ENCODE results near the gene PLCL2.
"Not testable (repeated sequence)": the region's sequence is repeated elsewhere in the genome, so short reads cannot be mapped to it uniquely, and the experiment has no call there.

The PLCL2 gene

GRCh38 chr3:16950845-16951244 is 66.1 kb downstream of the PLCL2 start:
- no peak for TF ChIP-seq CTCF (IDR thresholded peaks at IDR 0.05; ENCODE audit: low read depth, low read length, missing control alignments)
- H3K4me3 ChIP-seq (ENCODE audit: low read depth, low read length): no peak overlapping the region
- in situ Hi-C loops (cut with HindIII; ENCODE audit: low sequenced_read_pairs): no loop called here
- no peak for DNase-seq (ENCODE audit: low read depth)

- in situ Hi-C loops (cut with HindIII; ENCODE audit: low sequenced_read_pairs); DNase-seq (ENCODE audit: low read depth); H3K4me3 ChIP-seq (ENCODE audit: low read depth, low read length): not testable (repeated sequence)
These were observed 73.1 kb downstream of the PLCL2 start for GRCh38 chr3:16957852-16958251.

GRCh38 chr3:16960125-16960524 is 75.4 kb downstream of the PLCL2 start:
- H3K4me3 ChIP-seq (ENCODE audit: low read depth, low read length): no peak overlapping the region
- in situ Hi-C loops (cut with HindIII; ENCODE audit: low sequenced_read_pairs): no loop called here
- no peak for TF ChIP-seq CTCF (IDR thresholded peaks at IDR 0.05; ENCODE audit: low read depth, low read length, missing control alignments)
- no peak for DNase-seq (ENCODE audit: low read depth)

- DNase-seq (ENCODE audit: low read depth): no peak
- no peak overlapping the region for H3K4me3 ChIP-seq (ENCODE audit: low read depth, low read length)
- in situ Hi-C loops (cut with HindIII; ENCODE audit: low sequenced_read_pairs): no loop called here
- no peak for TF ChIP-seq CTCF (IDR thresholded peaks at IDR 0.05; ENCODE audit: low read depth, low read length, missing control alignments)
These were observed 77.0 kb downstream of the PLCL2 start for GRCh38 chr3:16961621-16962205.

GRCh38 chr3:16975083-16975482 is 90.3 kb downstream of the PLCL2 start:
- H3K4me3 ChIP-seq (ENCODE audit: low read depth, low read length): no peak overlapping the region
- in situ Hi-C loops (cut with HindIII; ENCODE audit: low sequenced_read_pairs): no loop called here
- TF ChIP-seq CTCF (IDR thresholded peaks at IDR 0.05; ENCODE audit: low read depth, low read length, missing control alignments): no peak
- no peak for DNase-seq (ENCODE audit: low read depth)

GRCh38 chr3:16978234-16978920 is 93.6 kb downstream of the PLCL2 start:
- TF ChIP-seq CTCF (IDR thresholded peaks at IDR 0.05; ENCODE audit: low read depth, low read length, missing control alignments): no peak
- peak; percentile 6 for DNase-seq (ENCODE audit: low read depth)
- no peak overlapping the region for H3K4me3 ChIP-seq (ENCODE audit: low read depth, low read length)
- in situ Hi-C loops (cut with HindIII; ENCODE audit: low sequenced_read_pairs): no loop called here

GRCh38 chr3:16978921-16979271 is 94.1 kb downstream of the PLCL2 start:
- H3K4me3 ChIP-seq (ENCODE audit: low read depth, low read length): no peak overlapping the region
- TF ChIP-seq CTCF (IDR thresholded peaks at IDR 0.05; ENCODE audit: low read depth, low read length, missing control alignments): no peak
- in situ Hi-C loops (cut with HindIII; ENCODE audit: low sequenced_read_pairs): no loop called here
- DNase-seq (ENCODE audit: low read depth): no peak

- H3K4me3 ChIP-seq (ENCODE audit: low read depth, low read length); DNase-seq (ENCODE audit: low read depth); in situ Hi-C loops (cut with HindIII; ENCODE audit: low sequenced_read_pairs): not testable (repeated sequence)
These were observed 95.2 kb downstream of the PLCL2 start for GRCh38 chr3:16979769-16980515.

GRCh38 chr3:16980526-16980925 is 95.8 kb downstream of the PLCL2 start:
- H3K4me3 ChIP-seq (ENCODE audit: low read depth, low read length); in situ Hi-C loops (cut with HindIII; ENCODE audit: low sequenced_read_pairs); DNase-seq (ENCODE audit: low read depth): not testable (repeated sequence)
